GM10266 (cell line): ENCODE data around the gene SKIC8.

Experiments used
- DNase-seq: peaks from one replicate; pipeline ENCODE4 v3.0.0; 2012; ENCODE audit errors: extremely low spot score
- CTCF ChIP-seq: IDR thresholded peaks from 2 replicates; pipeline ENCODE4 v1.5.1; 2012; ENCODE audit warnings: mild to moderate bottlenecking, low read depth; ENCODE audit not compliant: control insufficient read depth, insufficient read depth; ENCODE audit errors: missing control alignments

The SKIC8 gene

GRCh38 chr15:78341057-78341987 lies 41.9 kb upstream of the SKIC8 start:
- DNase-seq, result no peak
- TF ChIP-seq CTCF, result no peak

- TF ChIP-seq CTCF, result no peak
- no peak for DNase-seq
Observed at GRCh38 chr15:78340231-78341056, 41.0 kb upstream of the SKIC8 start, which contains the start of gene CRABP1. Gene CRABP1 (plus strand): TSS chr15:78340353. CDS start chr15:78340429, 76 bp downstream.

- no peak for TF ChIP-seq CTCF
- DNase-seq, result no peak
Observed at GRCh38 chr15:78339559-78339958, 40.1 kb upstream of the SKIC8 start.

- TF ChIP-seq CTCF, result no peak
- no peak for DNase-seq
Observed at GRCh38 chr15:78338781-78339180, 39.4 kb upstream of the SKIC8 start.

- no peak for DNase-seq
- TF ChIP-seq CTCF, result no peak
Observed at GRCh38 chr15:78335985-78336384, 36.6 kb upstream of the SKIC8 start.

GRCh38 chr15:78334845-78335244 lies 35.4 kb upstream of the SKIC8 start:
- no peak for TF ChIP-seq CTCF
- DNase-seq, result no peak

- no peak for TF ChIP-seq CTCF
Observed at GRCh38 chr15:78329625-78330024, 30.2 kb upstream of the SKIC8 start.

More at GRCh38 chr15:78329625-78330024, 30.2 kb upstream of the SKIC8 start:
- DNase-seq, result no peak
